Sigmoid colon (tissue), 4 donors: ENCODE results near the gene DENND4A.

ENCODE experiments used
- EP300 ChIP-seq, 4 donors: sonication (generic); formaldehyde crosslinking; IDR thresholded peaks; one replicate each; pipeline ENCODE4 v1.6.1; 2017; ENCODE audit warnings: antibody characterized with exemption in 4 of 4
- POLR2A ChIP-seq, 2 donors: fragments of 450-650 bp; IDR thresholded peaks; one replicate each; pipeline ENCODE4 v1.6.1; 2016; ENCODE audit warnings: antibody characterized with exemption in 2 of 2, mild to moderate bottlenecking in 2 of 2, moderate library complexity in 2 of 2

GRCh38 chr15:65816441-65816840 lies 24.3 kb upstream of the DENND4A start:
- TF ChIP-seq POLR2A (IDR thresholded peaks at IDR 0.05) = no peak
- no peak for TF ChIP-seq EP300 (IDR thresholded peaks at IDR 0.05)
